AG20443 (cell line): Measurements from ENCODE around the gene SRA1.
A peak's percentile ranks its signal among the peaks of the same experiment; 100 is the strongest.

ENCODE experiments used
- DNase-seq: peaks from one replicate; pipeline ENCODE4 v3.0.0; 2012; ENCODE audit warnings: low spot score, mixed read lengths

Gene SRA1

DNA sequence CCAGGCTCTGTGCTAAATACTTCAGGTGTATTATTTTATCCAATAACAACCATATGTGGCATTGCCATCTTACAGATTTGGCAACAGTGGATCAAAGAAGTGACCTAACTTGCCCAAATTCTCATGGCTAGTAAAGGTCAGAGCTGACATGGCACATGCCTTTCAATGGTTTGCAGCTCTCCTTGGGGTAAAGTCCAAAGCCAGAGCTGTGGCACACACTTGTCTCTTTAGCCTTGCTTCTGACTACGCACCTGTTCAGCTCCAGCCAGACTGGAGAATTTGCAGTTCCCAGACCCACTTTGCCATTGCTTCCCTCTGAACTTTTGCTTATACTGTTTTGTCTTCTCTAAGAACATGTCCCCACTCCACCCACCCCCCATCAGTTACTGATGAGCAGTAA lies 13.2 kb upstream of the SRA1 start:
- DNase-seq: no peak

DNA sequence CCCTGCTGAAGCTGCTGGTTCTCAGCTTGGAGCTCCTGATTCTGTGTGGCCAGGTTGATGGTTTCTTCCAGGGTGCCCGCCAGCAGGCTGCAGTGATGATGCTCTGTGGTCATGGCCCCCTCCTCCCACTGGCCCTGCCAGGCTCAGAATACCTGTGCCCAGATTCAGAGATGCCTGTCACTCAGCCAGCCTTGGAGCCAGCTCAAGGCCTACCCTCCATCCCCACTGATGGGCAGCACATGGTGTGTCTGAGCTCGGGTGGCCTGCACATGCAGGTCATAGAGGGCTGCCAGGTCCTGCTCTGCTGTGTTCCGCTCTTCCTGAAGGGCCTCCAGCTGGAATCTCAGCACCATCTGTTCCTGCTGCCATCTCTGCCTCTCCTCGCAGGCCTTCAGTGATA lies 12.8 kb upstream of the SRA1 start:
- DNase-seq: no peak

DNA sequence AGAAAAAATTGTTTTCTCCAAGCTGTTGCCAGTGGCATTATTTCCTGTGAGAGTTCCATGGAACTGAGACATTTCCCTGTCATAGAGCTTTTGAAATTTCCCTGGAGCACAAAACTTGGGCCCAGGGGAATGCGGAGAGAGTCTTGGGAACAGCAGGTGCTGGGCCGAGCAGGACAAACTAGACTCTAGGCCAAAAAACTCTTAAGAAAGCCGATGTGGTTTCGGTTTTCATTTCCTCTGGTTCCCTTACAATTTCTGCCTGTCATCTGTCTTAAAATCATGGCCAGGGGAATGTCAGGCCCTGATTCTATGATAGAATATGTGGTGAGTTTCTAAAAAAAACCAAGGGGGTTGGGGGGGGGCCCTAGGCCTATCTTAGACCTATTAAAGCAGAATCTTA lies 11.9 kb upstream of the SRA1 start:
- DNase-seq: no peak

DNA sequence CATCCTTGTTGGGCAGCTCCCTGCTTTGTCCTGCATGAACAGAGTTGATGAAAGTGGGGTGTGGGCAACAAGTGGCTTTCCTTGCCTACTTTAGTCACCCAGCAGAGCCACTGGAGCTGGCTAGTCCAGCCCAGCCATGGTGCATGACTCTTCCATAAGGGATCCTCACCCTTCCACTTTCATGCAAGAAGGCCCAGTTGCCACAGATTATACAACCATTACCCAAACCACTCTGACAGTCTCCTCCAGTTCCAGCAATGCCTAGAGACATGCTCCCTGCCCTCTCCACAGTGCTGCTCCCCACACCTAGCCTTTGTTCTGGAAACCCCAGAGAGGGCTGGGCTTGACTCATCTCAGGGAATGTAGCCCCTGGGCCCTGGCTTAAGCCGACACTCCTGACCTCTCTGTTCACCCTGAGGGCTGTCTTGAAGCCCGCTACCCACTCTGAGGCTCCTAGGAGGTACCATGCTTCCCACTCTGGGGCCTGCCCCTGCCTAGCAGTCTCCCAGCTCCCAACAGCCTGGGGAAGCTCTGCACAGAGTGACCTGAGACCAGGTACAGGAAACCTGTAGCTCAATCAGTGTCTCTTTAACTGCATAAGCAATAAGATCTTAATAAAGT lies 11.3 kb upstream of the SRA1 start:
- no peak for DNase-seq

DNA sequence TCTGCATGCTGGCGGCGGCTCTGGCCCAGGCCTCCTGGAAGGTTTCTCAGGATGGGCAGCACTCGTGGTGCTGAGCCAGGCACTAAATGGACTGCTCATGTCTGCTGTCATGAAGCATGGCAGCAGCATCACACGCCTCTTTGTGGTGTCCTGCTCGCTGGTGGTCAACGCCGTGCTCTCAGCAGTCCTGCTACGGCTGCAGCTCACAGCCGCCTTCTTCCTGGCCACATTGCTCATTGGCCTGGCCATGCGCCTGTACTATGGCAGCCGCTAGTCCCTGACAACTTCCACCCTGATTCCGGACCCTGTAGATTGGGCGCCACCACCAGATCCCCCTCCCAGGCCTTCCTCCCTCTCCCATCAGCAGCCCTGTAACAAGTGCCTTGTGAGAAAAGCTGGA lies 10.6 kb upstream of the SRA1 start:
- DNase-seq: no peak

DNA sequence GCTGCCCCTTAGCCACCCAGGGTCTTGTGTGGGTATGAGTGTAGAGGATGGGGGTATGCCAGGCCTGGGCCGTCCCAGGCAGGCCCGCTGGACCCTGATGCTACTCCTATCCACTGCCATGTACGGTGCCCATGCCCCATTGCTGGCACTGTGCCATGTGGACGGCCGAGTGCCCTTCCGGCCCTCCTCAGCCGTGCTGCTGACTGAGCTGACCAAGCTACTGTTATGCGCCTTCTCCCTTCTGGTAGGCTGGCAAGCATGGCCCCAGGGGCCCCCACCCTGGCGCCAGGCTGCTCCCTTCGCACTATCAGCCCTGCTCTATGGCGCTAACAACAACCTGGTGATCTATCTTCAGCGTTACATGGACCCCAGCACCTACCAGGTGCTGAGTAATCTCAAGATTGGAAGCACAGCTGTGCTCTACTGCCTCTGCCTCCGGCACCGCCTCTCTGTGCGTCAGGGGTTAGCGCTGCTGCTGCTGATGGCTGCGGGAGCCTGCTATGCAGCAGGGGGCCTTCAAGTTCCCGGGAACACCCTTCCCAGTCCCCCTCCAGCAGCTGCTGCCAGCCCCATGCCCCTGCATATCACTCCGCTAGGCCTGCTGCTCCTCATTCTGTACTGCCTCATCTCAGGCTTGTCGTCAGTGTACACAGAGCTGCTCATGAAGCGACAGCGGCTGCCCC lies 10.0 kb upstream of the SRA1 start:
- DNase-seq: no peak

DNA sequence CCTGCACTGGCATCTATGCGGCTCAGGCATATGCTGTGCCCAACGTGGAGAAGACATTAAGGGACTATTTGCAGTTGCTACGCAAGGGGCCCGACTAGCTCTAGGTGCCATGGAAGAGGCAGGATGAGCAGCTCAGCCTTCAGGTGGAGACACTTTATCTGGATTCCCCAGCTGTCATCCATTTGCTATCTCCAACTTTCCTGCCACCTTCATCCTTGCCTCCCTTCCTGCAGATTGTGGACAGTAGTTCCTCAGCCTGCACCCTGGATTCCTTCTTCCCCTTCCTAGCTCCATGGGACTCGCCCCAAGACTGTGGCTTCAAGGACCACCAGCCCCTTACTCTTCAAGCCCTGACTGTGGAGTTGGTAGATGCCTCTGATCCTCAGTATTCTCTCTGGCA lies 9.4 kb upstream of the SRA1 start:
- no peak for DNase-seq

DNA sequence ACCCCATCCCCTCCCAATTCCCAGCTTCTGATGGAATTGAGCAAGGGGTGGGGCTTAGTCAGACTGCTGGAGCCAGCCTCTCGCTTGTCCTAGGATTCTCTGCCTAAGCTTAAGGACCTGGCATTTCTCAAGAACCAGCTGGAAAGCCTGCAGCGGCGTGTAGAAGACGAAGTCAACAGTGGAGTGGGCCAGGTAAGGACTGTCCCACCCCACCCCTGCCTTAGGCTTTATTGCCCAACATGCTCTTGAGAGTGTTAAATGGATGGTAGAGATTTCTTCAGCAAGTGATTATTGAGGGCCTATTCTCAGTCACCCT lies 8.5 kb upstream of the SRA1 start:
- DNase-seq: no peak

DNA sequence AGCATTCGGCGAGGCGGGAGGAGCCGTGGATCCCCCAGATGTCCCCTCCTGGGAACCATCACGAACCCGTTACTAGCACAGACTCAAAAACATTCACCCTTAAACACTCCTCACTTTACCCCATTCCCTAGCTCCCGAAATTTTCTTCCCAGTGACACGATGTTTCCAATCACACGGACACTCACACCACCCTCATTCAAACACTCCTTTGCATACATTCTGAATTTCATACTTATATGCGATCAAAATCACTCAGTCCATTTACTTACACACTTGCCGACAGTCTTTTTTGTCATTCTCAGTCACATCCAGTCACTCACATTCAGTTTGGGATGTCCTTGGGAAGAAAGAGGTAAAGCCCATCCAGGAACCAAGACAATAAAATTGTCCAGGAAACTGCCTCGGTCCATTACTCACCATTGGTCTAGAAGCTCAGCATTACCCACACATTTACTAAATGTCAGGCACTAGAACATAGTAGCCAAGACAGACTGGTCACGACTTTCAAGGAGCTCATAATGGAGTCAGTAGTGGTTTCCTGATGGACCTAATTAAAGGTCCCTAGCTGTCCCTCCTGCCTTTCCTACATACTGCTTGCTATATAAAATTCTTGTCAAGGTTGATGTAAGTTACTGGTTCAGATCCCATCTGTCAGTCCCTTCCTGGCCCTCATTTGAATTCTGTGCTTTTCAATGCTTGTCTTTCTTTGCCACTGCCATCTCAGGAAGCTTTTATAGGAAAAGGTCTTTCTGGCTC lies 7.9 kb upstream of the SRA1 start:
- DNase-seq: no peak

DNA sequence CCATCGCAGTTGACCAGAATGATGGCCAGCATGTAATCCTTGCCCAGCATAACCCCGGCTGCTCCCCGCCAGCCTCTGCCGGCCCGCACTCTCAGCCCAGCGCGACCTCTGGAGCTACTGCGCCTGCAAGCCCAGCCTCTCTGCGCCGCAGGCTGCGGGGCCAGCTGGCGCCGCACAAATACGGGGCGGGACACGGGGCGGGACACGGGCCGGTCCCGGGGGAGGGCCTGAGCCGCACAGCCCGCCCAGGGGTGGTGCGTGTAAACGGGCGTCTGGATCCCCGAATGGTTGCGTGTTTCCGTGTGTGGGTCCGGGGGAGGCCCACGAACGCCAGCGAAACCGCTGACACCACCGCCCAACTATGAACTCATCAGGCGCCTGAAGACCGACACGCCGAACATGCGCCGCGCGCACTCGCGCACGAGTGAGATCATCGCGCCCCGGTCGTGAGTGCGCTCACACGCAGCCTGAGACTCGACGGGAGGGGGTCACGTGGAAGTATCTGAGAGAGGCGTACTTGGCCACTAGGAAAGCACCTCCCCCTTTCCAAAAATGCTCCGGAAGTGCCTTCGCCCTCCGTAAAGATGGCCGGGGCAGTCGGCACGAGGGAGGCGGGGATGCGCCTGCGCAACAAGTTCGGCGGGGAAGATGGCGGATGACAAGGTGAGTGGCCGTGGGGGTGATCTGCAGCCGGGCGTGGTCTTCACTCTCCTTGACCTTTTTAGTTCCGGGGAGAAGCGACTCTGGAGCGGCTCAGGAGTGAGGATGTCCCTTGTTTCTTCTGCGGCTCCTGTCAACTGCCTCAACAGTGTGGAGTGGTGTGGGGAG lies 7.1 kb upstream of the SRA1 start, which contains the start of the genes APBB3 and SLC35A4:
TSS of gene APBB3 (minus strand) at position 403 of the 828 bp plus-strand sequence. CDS start at position 50, 353 bp downstream.
TSS of gene SLC35A4 (plus strand) at position 633 of the 828 bp plus-strand sequence. CDS start 2,342 bp downstream, outside the sequence.
- peak; percentile 97 for DNase-seq

DNA sequence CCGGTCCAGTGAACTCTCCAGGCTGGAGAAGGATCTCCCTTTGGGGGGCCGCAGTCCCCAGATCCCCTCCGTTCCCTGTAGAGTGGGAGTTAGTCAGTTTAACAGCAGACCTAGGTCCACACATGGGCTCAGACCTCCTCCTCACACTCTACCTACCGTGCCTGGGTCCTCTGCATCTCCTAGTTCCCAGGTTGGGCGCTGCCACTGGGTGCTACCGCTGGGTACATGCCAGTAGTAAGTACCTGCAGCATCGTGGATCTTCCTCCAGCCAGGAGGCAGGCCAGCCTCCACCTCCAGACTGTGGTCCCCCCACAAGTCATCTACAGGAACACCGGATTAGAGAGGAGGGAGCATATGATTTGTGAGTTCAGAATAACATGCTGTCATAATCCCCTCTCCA lies 6.3 kb upstream of the SRA1 start:
- no peak for DNase-seq

DNA sequence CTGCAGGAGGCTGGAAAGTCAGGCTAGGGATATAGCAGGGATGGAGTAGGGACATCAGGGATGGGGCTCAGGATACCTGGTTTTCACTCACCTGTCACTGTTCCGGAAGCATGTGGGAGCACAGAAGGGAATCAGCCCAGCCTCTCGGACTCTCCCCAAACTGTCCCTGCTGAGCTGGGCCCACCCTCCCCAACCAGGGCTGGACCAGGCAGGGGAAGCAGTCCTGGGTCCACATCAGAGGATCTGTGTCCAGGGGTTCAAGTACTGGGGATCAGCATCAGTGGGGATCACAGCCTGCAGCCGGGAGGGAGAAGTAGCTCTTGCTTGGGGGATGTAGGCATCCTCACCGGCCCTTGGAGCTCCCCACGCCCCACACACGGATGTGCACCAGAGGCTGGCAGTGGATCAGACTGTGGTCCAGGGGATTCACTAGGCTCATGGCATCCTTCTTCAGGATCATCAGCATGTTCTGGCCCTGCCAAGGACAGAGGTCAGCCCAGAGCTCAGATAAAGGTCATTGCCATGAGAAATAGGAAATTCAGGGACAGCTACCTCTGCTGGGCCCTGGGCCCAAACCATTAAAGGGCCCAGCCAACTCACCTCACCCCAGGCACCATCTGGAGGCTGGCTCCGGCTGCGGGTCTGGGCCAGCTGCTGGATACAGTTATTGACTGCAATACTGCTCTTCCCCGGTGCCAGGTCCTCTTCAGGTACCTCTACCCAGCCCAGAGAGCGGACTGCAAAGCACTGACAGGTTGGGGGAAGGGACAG lies 4.7 kb upstream of the SRA1 start:
- DNase-seq: no peak

DNA sequence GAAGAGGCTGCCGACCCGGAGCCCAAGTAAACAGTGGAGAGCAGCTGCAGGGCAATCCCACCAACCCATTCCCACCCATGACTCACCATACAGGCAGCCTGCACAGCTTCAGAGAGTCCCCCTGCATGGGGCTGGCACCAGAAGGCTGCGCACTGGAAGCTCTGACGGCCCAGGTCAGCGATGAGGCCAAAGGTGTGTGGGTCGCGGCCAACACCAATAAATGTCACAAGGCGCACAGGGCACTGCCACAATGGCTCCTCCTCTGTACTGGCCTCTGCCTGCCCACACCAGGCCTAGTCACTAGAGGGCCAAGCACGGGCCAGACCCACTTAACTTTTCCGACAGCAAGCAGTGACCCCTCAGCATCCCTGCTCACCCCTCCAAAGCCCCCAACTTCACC lies 3.0 kb upstream of the SRA1 start:
- DNase-seq: no peak

DNA sequence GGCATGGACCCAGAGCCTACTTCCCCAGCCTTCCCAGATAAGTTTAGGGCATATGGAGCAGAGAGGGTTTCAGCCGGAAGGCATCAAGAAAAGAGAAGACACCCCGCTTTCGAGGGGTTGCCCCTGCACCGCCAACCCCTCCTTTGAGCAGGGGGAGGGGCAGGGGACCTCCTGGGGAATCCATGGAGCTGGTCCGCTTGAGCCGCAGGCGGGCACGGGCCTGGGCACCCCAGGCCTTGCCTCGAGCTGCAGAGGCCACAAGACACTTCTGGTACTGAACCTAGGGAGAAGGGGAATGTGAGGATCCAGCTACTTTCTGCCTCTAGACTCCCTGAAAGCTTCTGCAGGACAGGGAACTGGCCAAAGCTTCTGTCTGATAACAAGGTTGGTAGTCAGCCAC lies 1.3 kb upstream of the SRA1 start:
- DNase-seq: no peak

DNA sequence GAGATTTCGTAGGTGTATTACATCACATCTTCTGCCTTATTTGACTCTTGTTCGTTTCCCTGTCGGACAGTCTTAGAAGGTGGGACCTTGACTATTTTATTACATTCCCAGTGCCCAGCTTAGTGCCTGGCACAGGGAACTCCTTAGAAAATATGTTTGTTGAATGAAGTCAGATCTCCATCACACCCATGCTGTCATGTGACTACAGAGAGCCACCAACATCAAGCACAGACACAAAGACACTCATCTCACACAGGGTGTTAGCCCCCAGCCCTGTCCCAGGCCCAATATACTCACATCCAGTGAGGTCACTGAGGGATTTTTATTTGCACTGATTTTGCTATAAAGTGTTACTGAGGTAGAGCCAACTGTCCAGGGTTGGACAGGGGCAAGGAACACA lies 692 bp upstream of the SRA1 start:
- no peak for DNase-seq

DNA sequence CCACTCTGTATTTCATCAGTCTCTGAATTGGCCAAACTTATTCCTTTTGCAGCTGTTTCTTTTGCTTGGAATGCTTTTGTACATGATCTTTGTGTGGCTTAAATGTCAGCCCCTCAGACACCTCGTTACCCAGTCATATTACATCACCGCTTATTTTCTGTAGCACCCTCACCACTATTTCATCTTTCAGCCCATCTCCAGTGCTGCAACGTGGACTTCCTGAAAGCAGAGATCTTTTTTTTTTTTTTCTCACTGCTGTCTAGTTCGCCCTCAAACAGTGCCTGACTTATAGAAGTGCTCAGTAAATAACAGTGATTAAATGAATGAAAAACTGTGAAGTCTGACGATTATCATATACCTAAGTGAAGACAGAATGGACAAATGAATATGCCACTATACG lies 835 bp downstream of the SRA1 start:
- no peak for DNase-seq

DNA sequence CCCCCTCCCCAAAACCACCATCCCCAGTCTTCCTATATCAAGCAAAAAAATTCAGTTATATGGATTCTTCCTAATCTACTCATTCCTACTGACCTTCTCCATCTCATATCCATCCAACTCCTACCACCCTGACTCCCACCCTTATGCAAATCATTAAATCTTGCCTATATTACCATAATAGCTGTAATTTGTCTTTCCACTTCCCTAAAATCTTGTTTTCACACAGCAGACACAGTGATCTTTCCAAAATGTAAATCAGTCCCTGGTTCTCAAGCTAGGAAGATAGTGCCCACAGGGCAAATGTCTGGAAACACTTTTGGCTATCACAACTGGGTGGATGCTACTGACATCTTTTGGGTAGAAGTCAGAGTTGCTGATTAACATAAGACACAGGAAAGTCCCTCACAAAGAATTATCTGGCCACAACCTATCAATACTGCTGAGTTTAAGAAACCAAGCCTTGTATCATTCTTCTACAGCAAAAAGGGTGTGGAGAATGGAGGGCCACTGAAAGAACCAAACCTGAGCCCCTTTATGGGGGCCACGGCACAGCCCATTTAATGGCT lies 1.4 kb downstream of the SRA1 start:
- no peak for DNase-seq

DNA sequence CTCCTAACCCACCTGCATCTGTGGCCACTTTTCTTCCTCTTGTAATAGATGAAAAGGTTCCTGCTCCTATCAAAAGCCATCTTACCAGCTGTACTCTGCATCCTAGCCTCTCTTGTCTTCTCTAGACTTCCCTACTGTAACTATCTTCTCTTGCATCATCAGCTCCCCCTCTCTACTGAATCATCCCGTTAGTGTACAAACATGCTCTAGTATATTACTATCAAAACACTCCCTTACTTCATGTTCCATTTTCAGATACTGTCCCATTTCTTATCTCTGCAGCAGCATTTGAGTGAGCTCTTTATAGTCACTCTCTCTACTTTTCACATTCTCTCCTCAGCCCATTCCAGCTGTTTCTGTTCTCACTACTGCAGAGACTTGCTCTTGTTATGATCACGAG lies 2.8 kb downstream of the SRA1 start:
- peak; percentile 31 for DNase-seq

DNA sequence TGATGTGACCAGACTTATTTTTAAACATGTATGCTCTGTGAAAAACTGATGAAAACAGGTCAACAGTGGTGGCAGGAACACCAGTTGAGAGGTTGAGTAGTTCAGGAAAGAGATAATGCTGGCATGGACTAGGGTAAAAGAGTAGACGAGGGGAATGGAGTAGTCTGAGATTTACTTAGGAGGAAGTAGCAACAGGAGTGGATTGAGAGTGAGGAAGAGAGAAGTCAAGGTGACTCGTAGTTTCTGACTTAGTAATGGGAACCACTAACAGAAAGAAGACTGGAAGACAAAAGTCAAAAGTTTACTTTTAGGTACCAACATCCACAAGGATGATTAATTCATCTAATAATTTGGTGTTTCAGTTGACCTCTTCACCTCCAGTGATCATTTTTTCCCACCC lies 3.6 kb downstream of the SRA1 start:
- no peak for DNase-seq

DNA sequence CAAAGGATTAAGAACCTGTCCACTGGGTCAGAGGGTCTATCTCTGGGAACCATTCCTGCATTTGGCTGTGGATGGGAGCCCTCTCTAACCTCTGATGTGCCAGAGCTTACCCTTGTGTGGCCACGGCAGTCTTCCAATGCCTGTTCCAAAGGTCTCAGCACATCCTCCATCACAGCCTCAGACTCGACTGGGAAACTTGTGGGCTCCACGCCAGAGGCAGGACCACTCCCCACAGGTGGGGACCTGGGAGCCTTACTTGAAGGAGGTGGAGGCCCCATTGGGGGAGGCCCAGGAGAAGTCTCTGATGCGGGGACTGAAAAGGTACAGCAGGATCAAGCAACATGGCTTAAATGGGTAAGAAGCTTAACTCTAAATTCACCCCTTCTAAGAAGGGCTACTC lies 5.4 kb downstream of the SRA1 start:
- DNase-seq: no peak
